ENCODE data around the gene F11R.

DNA sequence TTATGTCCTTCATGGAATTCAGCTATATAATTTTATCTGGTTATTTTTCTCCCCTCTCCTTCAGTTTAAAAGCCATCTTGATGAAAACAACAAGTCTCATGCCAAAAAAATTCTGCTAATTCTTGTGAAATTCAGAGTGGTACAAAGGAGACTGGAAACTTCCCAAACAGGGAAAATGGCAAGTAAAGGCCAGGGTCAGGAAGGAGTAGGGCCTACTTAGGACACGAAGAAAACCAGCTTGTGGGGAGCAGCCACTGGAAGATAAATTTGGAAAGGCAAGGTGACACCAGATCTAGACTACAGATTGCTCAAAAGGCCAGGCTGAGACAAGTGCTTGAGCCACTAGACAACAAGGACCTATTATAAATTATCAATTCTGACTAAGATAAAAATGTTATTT, 11.5 kb upstream of the F11R start:
- TF ChIP-seq, protein P1, sequence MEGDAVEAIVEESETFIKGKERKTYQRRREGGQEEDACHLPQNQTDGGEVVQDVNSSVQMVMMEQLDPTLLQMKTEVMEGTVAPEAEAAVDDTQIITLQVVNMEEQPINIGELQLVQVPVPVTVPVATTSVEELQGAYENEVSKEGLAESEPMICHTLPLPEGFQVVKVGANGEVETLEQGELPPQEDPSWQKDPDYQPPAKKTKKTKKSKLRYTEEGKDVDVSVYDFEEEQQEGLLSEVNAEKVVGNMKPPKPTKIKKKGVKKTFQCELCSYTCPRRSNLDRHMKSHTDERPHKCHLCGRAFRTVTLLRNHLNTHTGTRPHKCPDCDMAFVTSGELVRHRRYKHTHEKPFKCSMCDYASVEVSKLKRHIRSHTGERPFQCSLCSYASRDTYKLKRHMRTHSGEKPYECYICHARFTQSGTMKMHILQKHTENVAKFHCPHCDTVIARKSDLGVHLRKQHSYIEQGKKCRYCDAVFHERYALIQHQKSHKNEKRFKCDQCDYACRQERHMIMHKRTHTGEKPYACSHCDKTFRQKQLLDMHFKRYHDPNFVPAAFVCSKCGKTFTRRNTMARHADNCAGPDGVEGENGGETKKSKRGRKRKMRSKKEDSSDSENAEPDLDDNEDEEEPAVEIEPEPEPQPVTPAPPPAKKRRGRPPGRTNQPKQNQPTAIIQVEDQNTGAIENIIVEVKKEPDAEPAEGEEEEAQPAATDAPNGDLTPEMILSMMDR (IDR thresholded peaks at IDR 0.05), result no peak
- TF ChIP-seq POLR2A (IDR thresholded peaks at IDR 0.05), result no peak
